Ascending aorta (tissue), 2 donors: ENCODE measurements around the gene GPRASP1. TPM values are rescaled to one million over a fixed set of nuclear protein-coding genes. Genes with fewer than 3 reads are reported as not detected.

Experiments
- DNase-seq, 2 donors: peaks; one replicate each; pipeline ENCODE4 v3.0.0-alpha.2; 2019; ENCODE audit warnings: low spot score in 2 of 2
- H3K27ac ChIP-seq, 2 donors: fragments of 200-600 bp; sonication (generic); one replicate each; pipeline ENCODE4 v1.5.1; 2016 to 2017; ENCODE audit warnings: mild to moderate bottlenecking in 1 of 2
- H3K27me3 ChIP-seq: fragments of 200-600 bp; sonication (generic); one replicate; pipeline ENCODE4 v1.5.1; 2017
- H3K36me3 ChIP-seq, 2 donors: fragments of 200-600 bp; sonication (generic); one replicate each; pipeline ENCODE4 v1.5.1; 2016
- H3K4me1 ChIP-seq, 2 donors: fragments of 200-600 bp; sonication (generic); one replicate each; pipeline ENCODE4 v1.5.1; 2016 to 2017; ENCODE audit warnings: mild to moderate bottlenecking in 1 of 2
- H3K4me3 ChIP-seq, 2 donors: fragments of 200-600 bp; sonication (generic); one replicate each; pipeline ENCODE4 v1.5.1; 2016 to 2017; ENCODE audit warnings: mild to moderate bottlenecking in 1 of 2
- H3K9me3 ChIP-seq, 2 donors: fragments of 200-600 bp; sonication (generic); one replicate each; pipeline ENCODE4 v1.5.1; 2016
- intact Hi-C: fragments of 100-400 bp; cut with DNase I; formaldehyde crosslinking; loops from one replicate; pipeline ENCODE4 v1.15.1; 2023
- total RNA-seq: library from RNA; depleted of rRNA; stranded (reverse); fragments of >200 nt; gene quantifications from one replicate; pipeline ENCODE4 v1.1.0, GENCODE V29; 2016
- TF ChIP-seq, protein P1 (sequence below), 3 experiments: fragments of 200-600 bp in 2 of 3; fragments of 450-650 bp in 1 of 3; sonication (generic) in 2 of 3; IDR thresholded peaks; one replicate each; pipeline ENCODE4 v1.5.1; 2016 to 2019; ENCODE audit warnings: antibody characterized with exemption in 3 of 3, mild to moderate bottlenecking in 1 of 3, moderate library complexity in 1 of 3

The GPRASP1 gene, protein sequence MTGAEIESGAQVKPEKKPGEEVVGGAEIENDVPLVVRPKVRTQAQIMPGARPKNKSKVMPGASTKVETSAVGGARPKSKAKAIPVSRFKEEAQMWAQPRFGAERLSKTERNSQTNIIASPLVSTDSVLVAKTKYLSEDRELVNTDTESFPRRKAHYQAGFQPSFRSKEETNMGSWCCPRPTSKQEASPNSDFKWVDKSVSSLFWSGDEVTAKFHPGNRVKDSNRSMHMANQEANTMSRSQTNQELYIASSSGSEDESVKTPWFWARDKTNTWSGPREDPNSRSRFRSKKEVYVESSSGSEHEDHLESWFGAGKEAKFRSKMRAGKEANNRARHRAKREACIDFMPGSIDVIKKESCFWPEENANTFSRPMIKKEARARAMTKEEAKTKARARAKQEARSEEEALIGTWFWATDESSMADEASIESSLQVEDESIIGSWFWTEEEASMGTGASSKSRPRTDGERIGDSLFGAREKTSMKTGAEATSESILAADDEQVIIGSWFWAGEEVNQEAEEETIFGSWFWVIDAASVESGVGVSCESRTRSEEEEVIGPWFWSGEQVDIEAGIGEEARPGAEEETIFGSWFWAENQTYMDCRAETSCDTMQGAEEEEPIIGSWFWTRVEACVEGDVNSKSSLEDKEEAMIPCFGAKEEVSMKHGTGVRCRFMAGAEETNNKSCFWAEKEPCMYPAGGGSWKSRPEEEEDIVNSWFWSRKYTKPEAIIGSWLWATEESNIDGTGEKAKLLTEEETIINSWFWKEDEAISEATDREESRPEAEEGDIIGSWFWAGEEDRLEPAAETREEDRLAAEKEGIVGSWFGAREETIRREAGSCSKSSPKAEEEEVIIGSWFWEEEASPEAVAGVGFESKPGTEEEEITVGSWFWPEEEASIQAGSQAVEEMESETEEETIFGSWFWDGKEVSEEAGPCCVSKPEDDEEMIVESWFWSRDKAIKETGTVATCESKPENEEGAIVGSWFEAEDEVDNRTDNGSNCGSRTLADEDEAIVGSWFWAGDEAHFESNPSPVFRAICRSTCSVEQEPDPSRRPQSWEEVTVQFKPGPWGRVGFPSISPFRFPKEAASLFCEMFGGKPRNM (N-terminal part only)
- total RNA-seq = 0.85 TPM

GRCh38 chrX:102651242-102652011, at the start of gene GPRASP1:
Gene GPRASP1, plus strand, starts transcription at chrX:102651483. Its CDS starts 2,431 bp downstream, at chrX:102653914.
- peak in 1 of 2 donors; percentile 77 for DNase-seq
- no peaks in the 10 kb centered on the region for H3K27me3 ChIP-seq
- no peaks in the 10 kb centered on the region for H3K4me1 ChIP-seq
- H3K9me3 ChIP-seq = no peaks in the 10 kb centered on the region
- TF ChIP-seq, protein P1, sequence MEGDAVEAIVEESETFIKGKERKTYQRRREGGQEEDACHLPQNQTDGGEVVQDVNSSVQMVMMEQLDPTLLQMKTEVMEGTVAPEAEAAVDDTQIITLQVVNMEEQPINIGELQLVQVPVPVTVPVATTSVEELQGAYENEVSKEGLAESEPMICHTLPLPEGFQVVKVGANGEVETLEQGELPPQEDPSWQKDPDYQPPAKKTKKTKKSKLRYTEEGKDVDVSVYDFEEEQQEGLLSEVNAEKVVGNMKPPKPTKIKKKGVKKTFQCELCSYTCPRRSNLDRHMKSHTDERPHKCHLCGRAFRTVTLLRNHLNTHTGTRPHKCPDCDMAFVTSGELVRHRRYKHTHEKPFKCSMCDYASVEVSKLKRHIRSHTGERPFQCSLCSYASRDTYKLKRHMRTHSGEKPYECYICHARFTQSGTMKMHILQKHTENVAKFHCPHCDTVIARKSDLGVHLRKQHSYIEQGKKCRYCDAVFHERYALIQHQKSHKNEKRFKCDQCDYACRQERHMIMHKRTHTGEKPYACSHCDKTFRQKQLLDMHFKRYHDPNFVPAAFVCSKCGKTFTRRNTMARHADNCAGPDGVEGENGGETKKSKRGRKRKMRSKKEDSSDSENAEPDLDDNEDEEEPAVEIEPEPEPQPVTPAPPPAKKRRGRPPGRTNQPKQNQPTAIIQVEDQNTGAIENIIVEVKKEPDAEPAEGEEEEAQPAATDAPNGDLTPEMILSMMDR (IDR thresholded peaks at IDR 0.05) = no peak
- intact Hi-C loops = loop anchor here (2.0 to 10.0 kb wide), 5 partner anchors 51 to 1237 kb away; partner anchors contain the start of genes BEX5 and GPRASP2
- peak within 1 kb of the TSS; percentile 59 to 72 for H3K4me3 ChIP-seq
- H3K27ac ChIP-seq = peak within 1 kb of the TSS; percentile 73 to 75
- no peaks in the 10 kb centered on the region for H3K36me3 ChIP-seq

DNA sequence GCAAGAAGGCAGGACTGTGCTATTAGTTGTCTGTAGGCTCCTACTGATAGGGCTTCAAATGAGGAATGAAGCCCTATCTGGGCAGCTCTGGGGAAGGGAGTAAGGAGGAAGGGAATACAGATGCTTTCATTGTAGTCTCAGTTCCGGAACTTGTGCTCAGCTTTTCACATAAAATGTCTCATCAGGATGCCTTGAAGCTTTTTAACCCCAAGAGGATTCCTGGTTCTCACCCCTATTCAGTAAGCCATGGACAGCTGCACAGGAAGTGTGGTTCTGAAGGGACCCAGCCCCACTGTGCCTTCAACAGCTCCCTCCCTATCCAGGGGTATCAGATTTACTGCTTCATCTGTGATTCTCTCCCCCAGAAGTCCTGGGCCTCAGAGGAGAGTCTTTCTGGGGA, 47.0 kb upstream of the GPRASP1 start:
- Histone ChIP-seq H3K36me3 (no peaks in the 10 kb centered on the region), H3K4me1 (no peaks in the 10 kb centered on the region), H3K27me3 (no peaks in the 10 kb centered on the region), H3K9me3 (no peaks in the 10 kb centered on the region), H3K4me3 (no peak overlapping the region), H3K27ac (no peak overlapping the region)
- intact Hi-C loops = loop anchor here (5.0 kb wide), 2 partner anchors 108 to 163 kb away; partner anchors contain the start of gene GPRASP2
- DNase-seq = no peak
- TF ChIP-seq, protein P1 (IDR thresholded peaks at IDR 0.05) = no peak

DNA sequence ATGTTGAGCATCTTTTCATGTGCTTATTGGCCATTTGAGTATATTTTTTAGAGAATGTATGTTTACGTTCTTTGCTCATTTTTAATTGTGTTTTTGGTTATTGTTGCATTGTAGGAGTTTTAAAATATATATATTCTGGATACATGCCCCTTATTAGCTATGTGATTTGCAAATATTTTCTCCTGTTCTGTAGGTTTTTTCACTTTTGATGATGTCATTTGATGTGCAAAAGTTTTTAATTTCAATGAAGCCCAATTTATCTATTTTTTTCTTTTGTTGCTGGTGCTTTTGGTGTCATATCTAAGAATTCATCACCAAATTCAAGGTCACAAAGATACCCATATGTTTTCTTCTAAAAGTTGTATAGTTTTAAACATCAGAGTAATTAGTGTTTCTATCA, 45.2 kb upstream of the GPRASP1 start:
- Histone ChIP-seq H3K27me3 (no peaks in the 10 kb centered on the region), H3K27ac (no peak overlapping the region), H3K36me3 (peaks cover 0 to 3% of the 10 kb centered on the region in 2 donors), H3K4me3 (no peak overlapping the region), H3K9me3 (no peaks in the 10 kb centered on the region), H3K4me1 (no peaks in the 10 kb centered on the region)
- TF ChIP-seq, protein P1 (IDR thresholded peaks at IDR 0.05) = no peak
- intact Hi-C loops = no loop called here
- no peak for DNase-seq

DNA sequence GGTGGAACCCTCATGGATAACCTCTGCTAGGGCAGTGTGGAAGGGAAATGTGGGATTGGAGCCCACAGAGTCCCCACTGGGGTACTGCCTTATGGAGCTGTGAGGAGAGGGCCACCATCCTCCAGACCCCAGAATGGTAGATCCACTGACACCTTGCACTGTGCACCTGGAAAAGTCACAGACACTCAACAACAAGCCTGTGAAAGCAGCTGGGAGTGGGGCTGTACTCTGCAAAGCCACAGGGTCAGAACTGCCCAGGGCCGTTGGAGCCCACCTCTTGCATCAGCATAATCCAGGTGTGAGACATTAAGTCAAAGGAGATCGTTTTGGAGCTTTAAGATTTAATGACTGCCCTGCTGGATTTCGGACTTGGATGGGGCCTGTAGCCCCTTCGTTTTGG, 40.4 kb upstream of the GPRASP1 start:
- Histone ChIP-seq H3K27me3 (no peaks in the 10 kb centered on the region), H3K36me3 (peaks cover 0 to 3% of the 10 kb centered on the region in 2 donors), H3K27ac (no peak overlapping the region), H3K4me1 (no peaks in the 10 kb centered on the region), H3K9me3 (no peaks in the 10 kb centered on the region), H3K4me3 (no peak overlapping the region)
- DNase-seq = no peak
- TF ChIP-seq, protein P1 (IDR thresholded peaks at IDR 0.05) = no peak
- intact Hi-C loops = no loop called here

DNA sequence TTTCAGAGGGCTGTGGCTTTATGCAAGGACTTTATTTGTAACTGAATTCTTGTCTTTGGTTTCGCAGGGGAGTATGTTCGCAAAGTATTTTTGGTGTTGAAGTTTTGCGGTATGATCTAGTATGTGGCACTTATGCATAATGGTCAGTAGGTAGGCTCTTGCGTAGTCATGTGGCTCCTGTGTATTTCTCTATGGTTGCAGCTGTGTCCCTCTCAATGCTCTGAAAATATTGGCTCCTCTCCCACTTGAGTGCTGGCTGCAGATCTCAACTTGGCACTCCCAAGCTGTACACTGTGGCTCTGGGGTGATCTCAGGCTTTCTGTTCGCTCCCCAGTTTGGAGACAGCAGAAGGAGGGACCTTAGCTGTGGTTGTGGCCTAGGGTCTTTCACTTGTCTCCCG, 27.2 kb upstream of the GPRASP1 start:
- no peak for DNase-seq
- H3K27me3 ChIP-seq = no peaks in the 10 kb centered on the region
- intact Hi-C loops = no loop called here
- no peak overlapping the region for H3K27ac ChIP-seq
- TF ChIP-seq, protein P1 (IDR thresholded peaks at IDR 0.05) = no peak
- H3K9me3 ChIP-seq = peaks cover 12 to 32% of the 10 kb centered on the region in 2 donors
- no peaks in the 10 kb centered on the region for H3K4me1 ChIP-seq
- no peaks in the 10 kb centered on the region for H3K36me3 ChIP-seq
- no peak overlapping the region for H3K4me3 ChIP-seq
